Fibroblast of skin of scalp (primary cell): ENCODE results near the gene SNED1.

Experiments used
- DNase-seq: peaks from one replicate; pipeline ENCODE4 v3.0.0-alpha.2; 2013

The SNED1 gene

GRCh38 chr2:241110607-241111439 lies 112.4 kb downstream of the SNED1 start:
- DNase-seq = no peak

GRCh38 chr2:241111440-241111805 lies 113.0 kb downstream of the SNED1 start:
- DNase-seq = no peak

GRCh38 chr2:241112046-241112445 lies 113.6 kb downstream of the SNED1 start:
- no peak for DNase-seq

GRCh38 chr2:241112592-241112991 lies 114.2 kb downstream of the SNED1 start:
- no peak for DNase-seq

- DNase-seq = no peak
Observed at GRCh38 chr2:241114836-241115235, 116.4 kb downstream of the SNED1 start.

DNA sequence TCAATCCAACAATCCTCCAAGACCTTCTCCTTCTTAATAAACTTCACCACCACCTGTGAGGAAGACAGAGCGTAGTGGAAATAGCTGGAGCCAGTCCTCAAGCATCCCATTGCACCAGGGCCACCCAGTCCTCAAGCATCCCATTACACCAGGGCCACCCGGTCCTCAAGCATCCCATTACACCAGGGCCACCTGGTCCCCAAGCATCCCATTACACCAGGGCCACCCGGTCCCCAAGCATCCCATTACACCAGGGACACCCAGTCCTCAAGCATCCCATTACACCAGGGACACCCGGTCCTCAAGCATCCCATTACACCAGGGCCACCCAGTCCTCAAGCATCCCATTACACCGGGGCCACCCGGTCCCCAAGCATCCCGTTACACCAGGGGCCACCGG lies 116.9 kb downstream of the SNED1 start:
- no peak for DNase-seq

DNA sequence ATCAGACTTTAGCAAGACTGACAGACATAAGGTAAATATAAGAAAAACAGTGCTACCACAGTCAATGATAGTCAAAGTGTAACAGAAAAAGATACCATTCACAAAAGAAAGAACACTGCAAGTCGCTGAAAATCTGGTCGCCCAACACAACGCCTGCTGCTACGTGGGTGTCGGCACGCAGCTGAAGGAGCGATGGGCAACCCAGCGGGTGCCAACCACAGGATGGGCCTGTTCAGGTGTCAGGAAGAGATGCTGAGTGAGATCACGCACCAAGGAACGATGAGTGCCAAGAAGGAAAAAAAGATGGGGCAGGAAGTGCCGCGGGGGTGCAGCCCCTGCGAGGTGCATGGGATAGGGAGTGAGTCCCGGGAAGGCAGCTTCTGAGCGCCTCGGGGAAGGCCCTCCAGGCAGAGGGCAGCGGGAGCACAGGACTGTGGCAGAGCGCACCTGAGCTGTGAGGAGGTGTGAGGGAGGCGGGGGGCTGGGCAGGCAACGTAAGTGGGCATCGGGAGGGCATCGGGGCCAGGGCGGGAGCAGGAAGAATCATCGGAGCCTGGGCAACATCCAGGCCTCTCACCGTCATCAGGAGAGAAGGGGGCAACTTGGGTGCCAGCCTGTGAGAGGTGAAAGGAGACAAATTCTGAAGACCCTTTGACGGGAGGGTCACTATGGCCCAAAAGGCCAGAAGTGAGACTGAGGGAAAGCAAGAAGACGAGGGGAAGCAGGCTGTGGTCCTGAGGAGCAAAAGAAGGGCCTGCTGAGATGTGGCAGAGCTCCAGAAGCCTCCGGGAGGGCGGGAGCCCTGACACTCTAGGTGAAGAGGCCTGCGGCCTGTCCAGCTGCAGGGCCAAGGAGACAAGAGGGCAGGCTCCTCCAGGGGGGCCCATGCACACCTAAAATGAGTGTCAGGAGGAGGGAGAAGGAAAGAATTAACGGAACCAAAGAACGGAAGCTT lies 118.5 kb downstream of the SNED1 start:
- DNase-seq = no peak

- no peak for DNase-seq
Observed at GRCh38 chr2:241118737-241119505, 120.5 kb downstream of the SNED1 start.

DNA sequence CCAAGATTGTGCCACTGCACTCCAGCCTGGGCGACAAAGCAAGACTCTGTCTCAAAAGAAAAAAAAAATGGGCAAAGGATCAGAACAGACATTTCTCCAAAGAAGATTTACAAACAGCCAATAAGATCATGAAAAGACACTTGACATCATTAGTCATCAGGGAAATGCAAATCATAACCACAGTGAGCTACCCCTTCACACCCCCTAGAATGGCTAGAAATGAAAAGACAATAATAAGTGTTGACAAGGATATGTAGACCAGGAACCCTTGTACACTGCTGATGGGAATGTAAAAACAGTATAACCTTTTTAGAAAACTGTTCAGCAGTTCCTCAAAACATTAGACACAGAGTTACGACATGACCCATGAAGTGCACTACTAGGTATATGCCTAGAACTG lies 122.0 kb downstream of the SNED1 start:
- DNase-seq = no peak

DNA sequence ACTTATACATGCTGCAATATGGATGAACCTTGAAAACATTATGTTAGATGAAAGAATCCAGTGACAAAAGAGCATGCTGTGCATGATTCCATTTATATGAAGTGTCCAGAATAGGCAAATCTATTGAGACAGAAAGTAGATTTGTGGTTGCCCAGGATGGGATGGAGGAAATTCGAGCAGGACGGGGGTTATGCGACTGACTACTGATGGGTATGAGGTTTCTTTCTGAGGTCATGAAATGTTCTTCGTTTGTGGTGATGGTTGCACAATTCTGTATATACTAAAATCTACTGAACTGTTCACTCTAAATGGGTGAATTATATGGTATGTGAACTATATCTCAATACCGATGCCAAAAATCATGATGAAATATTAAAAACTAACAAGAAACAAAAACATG lies 122.6 kb downstream of the SNED1 start:
- no peak for DNase-seq

DNA sequence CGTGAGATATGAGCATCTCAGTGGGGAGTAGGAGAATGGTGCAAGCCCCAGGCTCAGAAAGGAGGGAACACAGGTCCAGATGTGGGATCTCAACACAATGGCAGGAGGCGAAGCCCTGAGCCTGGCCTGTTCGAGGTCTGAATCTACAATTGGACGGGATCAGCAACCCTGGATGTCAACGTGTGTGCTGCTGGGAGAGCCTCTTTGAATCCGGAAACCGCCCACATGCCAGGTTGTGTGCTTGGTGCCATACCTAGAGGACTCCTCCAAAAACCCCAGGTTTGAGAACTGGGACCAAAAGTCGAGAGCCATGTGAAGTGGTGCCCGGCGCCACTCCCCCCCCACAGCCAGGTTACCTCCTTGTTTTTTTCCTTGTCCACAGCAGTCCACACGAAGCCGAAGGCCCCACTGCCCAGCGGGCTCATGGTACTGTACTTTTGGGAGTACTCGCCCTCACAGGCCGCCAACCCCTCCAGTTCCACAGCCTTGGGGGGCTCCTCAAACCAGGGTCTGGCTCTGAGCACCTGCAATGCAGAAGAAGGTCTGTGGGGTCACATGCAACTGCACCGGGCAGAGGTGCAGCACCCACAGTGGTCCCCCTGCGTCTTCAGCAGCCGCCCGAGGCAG lies 124.1 kb downstream of the SNED1 start:
- DNase-seq = no peak

- DNase-seq = no peak
Observed at GRCh38 chr2:241123816-241124536, 125.6 kb downstream of the SNED1 start.

- DNase-seq = no peak
Observed at GRCh38 chr2:241125626-241126025, 127.2 kb downstream of the SNED1 start.

GRCh38 chr2:241126201-241126611 lies 127.8 kb downstream of the SNED1 start:
- DNase-seq = no peak

GRCh38 chr2:241126771-241127202 lies 128.4 kb downstream of the SNED1 start:
- no peak for DNase-seq

- DNase-seq = no peak
Observed at GRCh38 chr2:241128266-241128665, 129.8 kb downstream of the SNED1 start.

- DNase-seq = no peak
Observed at GRCh38 chr2:241129086-241129871, 130.9 kb downstream of the SNED1 start.

- no peak for DNase-seq
Observed at GRCh38 chr2:241130316-241130715, 131.9 kb downstream of the SNED1 start.

DNA sequence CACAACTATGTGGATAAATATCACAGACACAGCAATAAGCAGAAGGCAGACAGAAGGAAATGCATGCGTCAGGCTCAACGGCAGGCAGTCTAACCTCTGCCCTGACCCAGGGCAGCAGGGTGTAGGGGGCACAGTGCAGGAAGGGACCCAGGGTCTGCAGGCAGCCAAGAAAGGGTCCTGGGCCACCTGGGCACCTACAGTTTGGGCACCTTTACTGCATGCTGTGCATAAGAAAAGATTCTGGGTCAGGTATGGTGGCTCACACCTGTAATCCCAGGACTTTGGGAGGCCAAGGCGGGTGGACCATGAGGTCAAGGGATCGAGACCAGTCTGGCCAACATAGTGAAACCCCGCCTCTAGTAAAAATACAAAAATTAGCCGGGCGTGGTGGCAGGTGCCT lies 133.1 kb downstream of the SNED1 start:
- DNase-seq = no peak

DNA sequence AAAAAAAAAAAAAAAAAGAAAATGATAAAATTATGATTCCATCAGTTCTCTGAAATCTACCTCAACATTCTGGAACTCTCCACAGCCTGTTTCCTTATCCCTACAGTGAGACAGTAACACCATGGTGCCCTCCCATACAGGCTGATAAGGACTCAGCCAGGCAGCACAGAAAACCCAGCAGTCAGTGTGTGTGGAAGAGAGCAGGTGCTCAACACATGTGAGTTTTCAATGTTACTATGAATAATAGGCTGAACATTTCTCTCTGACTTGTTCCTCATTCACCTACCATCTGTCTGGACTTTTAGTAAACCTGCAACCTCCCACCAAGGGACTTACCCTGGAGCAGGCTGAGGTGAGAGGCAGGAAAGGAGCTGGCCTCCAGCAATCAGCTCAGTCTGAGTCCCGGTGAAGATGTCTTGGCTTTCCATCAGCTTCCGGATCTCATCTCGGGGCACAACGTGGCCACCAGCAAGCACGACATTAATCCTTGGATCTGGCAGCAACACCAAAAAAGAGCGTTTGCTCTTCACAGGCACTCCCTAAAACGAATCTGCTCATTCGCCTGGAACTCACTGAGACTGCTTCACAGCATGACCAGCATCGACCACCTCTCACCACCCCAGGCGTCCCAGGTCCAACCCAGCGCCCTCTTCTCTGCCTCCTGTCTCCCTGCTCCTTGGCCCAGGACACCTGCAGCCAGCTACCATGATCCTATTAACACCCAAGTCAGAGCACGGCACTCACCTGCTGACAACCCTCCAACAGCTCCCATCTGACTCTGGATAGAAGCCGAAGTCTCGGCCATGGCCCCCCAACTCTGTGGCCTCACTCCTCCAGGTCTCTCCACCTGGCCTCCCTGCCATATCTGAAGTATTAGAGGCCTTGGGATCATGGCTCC lies 134.4 kb downstream of the SNED1 start:
- no peak for DNase-seq
